B cell (primary cell): Measurements from ENCODE around the gene PBX1. TPM values are rescaled to one million over a fixed set of nuclear protein-coding genes. Genes with fewer than 3 reads are reported as not detected.

Experiments
- ATAC-seq: fragments of 200-7000 bp; cut with Tn5 transposase; one replicate; pipeline ENCODE4 v1.10.0; 2021; ENCODE audit warnings: low read depth, mild to moderate bottlenecking, moderate number of reproducible peaks, moderate library complexity
- CTCF ChIA-PET: fragments of 350-600 bp; sonication (Branson Sonifier 250); formaldehyde crosslinking; loops from one replicate; lab custom pipeline; 2021; ENCODE audit warnings: antibody characterized with exemption, inconsistent platforms; lab: Charles Lee
- POLR2A ChIA-PET: fragments of 350-600 bp; sonication (Branson Sonifier 250); formaldehyde crosslinking; loops from one replicate; lab custom pipeline; 2021; ENCODE audit warnings: antibody characterized with exemption; lab: Charles Lee
- DNase-seq: peaks from one replicate; pipeline ENCODE4 v3.0.0; 2013
- H2AFZ ChIP-seq: 2 replicates; pipeline ENCODE4 v1.6.1; 2012; ENCODE audit warnings: mild to moderate bottlenecking, low read depth, low read length; ENCODE audit not compliant: insufficient read depth, poor library complexity, severe bottlenecking
- H3K27ac ChIP-seq, 2 donors: 1 replicate in 1 of 2; 2 replicates in 1 of 2; pipeline ENCODE4 v1.5.1; 2012 to 2013; ENCODE audit warnings: low read length in 2 of 2, mild to moderate bottlenecking in 2 of 2, moderate library complexity in 1 of 2
- H3K27me3 ChIP-seq, 4 experiments: fragments of 200-600 bp in 1 of 4; sonication (generic) in 1 of 4; replicated peaks in 1 of 4; 1 replicate in 2 of 4; 2 replicates in 2 of 4; pipeline versions ENCODE4 v1.6.1 to v1.7.0; 2013 to 2016; ENCODE audit warnings: low read length in 3 of 4, mild to moderate bottlenecking in 2 of 4, mixed read lengths in 1 of 4, moderate library complexity in 1 of 4; ENCODE audit not compliant: insufficient read depth in 4 of 4, control insufficient read depth in 3 of 4; ENCODE audit errors: control extremely low read depth in 1 of 4
- H3K36me3 ChIP-seq, 2 experiments: replicated peaks in 1 of 2; 1 replicate in 1 of 2; 2 replicates in 1 of 2; pipeline versions ENCODE4 v1.6.1 to v1.7.1; 2013; ENCODE audit warnings: low read length in 1 of 2; ENCODE audit not compliant: insufficient read depth in 2 of 2, control insufficient read depth in 1 of 2; ENCODE audit errors: control extremely low read depth in 1 of 2, extremely low read depth in 1 of 2
- H3K4me1 ChIP-seq, 2 donors: fragments of 200-600 bp in 1 of 2; sonication (generic) in 1 of 2; 1 replicate in 1 of 2; 2 replicates in 1 of 2; pipeline versions ENCODE4 v1.5.1 to v1.6.1; 2013 to 2017; ENCODE audit warnings: low read length in 2 of 2; ENCODE audit not compliant: control insufficient read depth in 2 of 2, insufficient read depth in 2 of 2
- H3K4me2 ChIP-seq: replicated peaks from 2 replicates; pipeline ENCODE3; 2012; ENCODE audit warnings: mild to moderate bottlenecking, low read depth, low read length; ENCODE audit not compliant: poor library complexity, severe bottlenecking
- H3K4me3 ChIP-seq, 5 experiments: fragments of 200-600 bp in 1 of 5; sonication (generic) in 1 of 5; 1 replicate in 3 of 5; 2 replicates in 2 of 5; pipeline versions ENCODE4 v1.5.1 to v1.7.0; 2011 to 2016; ENCODE audit warnings: low read length in 4 of 5, mild to moderate bottlenecking in 4 of 5, low read depth in 2 of 5, control low read depth in 1 of 5, moderate library complexity in 1 of 5; ENCODE audit not compliant: insufficient read depth in 1 of 5; ENCODE audit errors: control extremely low read depth in 1 of 5, extremely low read depth in 1 of 5
- H3K79me2 ChIP-seq: fragments of 200-600 bp; sonication (generic); one replicate; pipeline ENCODE4 v1.6.0; 2016; ENCODE audit warnings: low read length; ENCODE audit not compliant: control insufficient read depth, insufficient read depth
- H3K9ac ChIP-seq: fragments of 200-600 bp; sonication (generic); 2 replicates; pipeline ENCODE4 v1.6.1; 2017; ENCODE audit warnings: mild to moderate bottlenecking, low read length, moderate library complexity
- H3K9me3 ChIP-seq, 3 donors: one replicate each; pipeline versions ENCODE4 v1.6.1 to v1.7.1; 2013; ENCODE audit warnings: low read length in 2 of 3; ENCODE audit not compliant: control insufficient read depth in 2 of 3, insufficient read depth in 1 of 3; ENCODE audit errors: control extremely low read depth in 1 of 3
- H4K20me1 ChIP-seq: 2 replicates; pipeline ENCODE4 v1.6.0; 2012; ENCODE audit warnings: mild to moderate bottlenecking, low read length; ENCODE audit not compliant: insufficient read depth, control insufficient read depth, poor library complexity, severe bottlenecking
- H3K27ac Mint-ChIP-seq: one replicate; pipeline ENCODE4 v1.8.0; 2021; ENCODE audit warnings: mixed read lengths
- H3K27me3 Mint-ChIP-seq: one replicate; pipeline ENCODE4 v1.8.0; 2021; ENCODE audit warnings: mixed read lengths
- H3K4me1 Mint-ChIP-seq: one replicate; pipeline ENCODE4 v1.8.0; 2021; ENCODE audit warnings: mixed read lengths
- H3K4me3 Mint-ChIP-seq: one replicate; pipeline ENCODE4 v1.8.0; 2021; ENCODE audit warnings: mixed read lengths
- H3K9me3 Mint-ChIP-seq: one replicate; pipeline ENCODE4 v1.8.0; 2022; ENCODE audit warnings: mixed read lengths; ENCODE audit not compliant: insufficient read depth
- EZH2 ChIP-seq: IDR thresholded peaks from 2 replicates; pipeline ENCODE4 v1.6.1; 2012; ENCODE audit warnings: borderline replicate concordance, low read depth, mild to moderate bottlenecking, moderate library complexity, low read length; ENCODE audit not compliant: insufficient read depth, poor library complexity, severe bottlenecking
- WGBS: methylation state at CpG from one replicate; pipeline ENCODE4 v1.1.5; 2013; ENCODE audit warnings: missing lambda C conversion rate; ENCODE audit not compliant: insufficient coverage; 5-methylcytosine and 5-hydroxymethylcytosine counted together
- intact Hi-C: fragments of 100-400 bp; cut with micrococcal nuclease; formaldehyde crosslinking; loops from one replicate; pipeline ENCODE4 v1.10.0; 2022
- polyA plus RNA-seq: library from polyadenylated mRNA; depleted of rRNA; stranded (reverse); fragments of >200 nt; gene quantifications from 2 replicates; pipeline ENCODE4 v1.2.3, GENCODE V29; 2012
- total RNA-seq, 2 donors: library from RNA; stranded (reverse); fragments of 120-200 nt in 1 of 2; gene quantifications; 1 replicate in 1 of 2; 2 replicates in 1 of 2; pipeline versions ENCODE4 v1.2.3 to v1.2.4, GENCODE V29; 2013 to 2022
- TF ChIP-seq, protein P1 (sequence below): fragments of 200-600 bp; IDR thresholded peaks from one replicate; pipeline ENCODE4 v1.8.0; 2022; ENCODE audit warnings: antibody characterized with exemption, mild to moderate bottlenecking

The PBX1 gene
- total and polyA plus RNA-seq, 2 donors (not counting 1 experiment from before 2014, with no cell fraction given): 0.32 TPM; not detected in 1

DNA sequence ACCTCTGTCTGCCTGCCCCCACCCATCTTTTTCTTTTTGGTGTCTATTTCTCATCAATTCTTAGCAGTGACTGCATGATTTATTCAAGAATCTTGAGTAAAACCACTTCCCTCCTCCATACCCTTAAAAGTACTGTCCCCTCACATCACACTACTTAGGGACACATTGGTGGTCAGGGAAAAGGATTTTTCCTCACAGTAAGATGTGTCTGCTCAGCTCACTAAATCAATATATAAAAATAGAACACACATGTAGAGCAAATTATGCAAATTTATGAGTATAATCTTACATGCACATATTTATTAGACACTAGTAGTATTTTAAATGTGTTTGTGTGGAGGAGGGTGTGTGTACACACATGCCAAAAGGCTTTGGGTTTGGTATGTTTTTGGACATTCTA, 202.0 kb downstream of the PBX1 start:
- no peaks in the 10 kb centered on the region for H3K27me3 Mint-ChIP-seq
- intact Hi-C loops: no loop called here
- H3K4me2 ChIP-seq: no peak overlapping the region
- H3K27ac Mint-ChIP-seq: no peak overlapping the region
- no peaks in the 10 kb centered on the region for H3K4me1 ChIP-seq
- H2AFZ ChIP-seq: no peak overlapping the region
- DNase-seq (no peak), ATAC-seq (no peak)
- ChIA-PET POLR2A (no interaction called here), CTCF (interaction anchor here (2.6 kb wide), 1 partner anchor 26 kb away, joined by 9 read pairs; no protein-coding TSS in a partner anchor)
- H3K9me3 Mint-ChIP-seq: no peaks in the 10 kb centered on the region
- H3K36me3 ChIP-seq: no peaks in the 10 kb centered on the region
- no peaks in the 10 kb centered on the region for H4K20me1 ChIP-seq
- H3K4me3 ChIP-seq: no peak overlapping the region
- H3K27ac ChIP-seq: no peak overlapping the region
- H3K27me3 ChIP-seq: no peaks in the 10 kb centered on the region
- H3K79me2 ChIP-seq: no peaks in the 10 kb centered on the region
- H3K9me3 ChIP-seq: no peaks in the 10 kb centered on the region
- H3K4me3 Mint-ChIP-seq: no peak overlapping the region
- H3K9ac ChIP-seq: no peak overlapping the region
- no peaks in the 10 kb centered on the region for H3K4me1 Mint-ChIP-seq
- TF ChIP-seq EZH2: no peak
- TF ChIP-seq, protein P1, sequence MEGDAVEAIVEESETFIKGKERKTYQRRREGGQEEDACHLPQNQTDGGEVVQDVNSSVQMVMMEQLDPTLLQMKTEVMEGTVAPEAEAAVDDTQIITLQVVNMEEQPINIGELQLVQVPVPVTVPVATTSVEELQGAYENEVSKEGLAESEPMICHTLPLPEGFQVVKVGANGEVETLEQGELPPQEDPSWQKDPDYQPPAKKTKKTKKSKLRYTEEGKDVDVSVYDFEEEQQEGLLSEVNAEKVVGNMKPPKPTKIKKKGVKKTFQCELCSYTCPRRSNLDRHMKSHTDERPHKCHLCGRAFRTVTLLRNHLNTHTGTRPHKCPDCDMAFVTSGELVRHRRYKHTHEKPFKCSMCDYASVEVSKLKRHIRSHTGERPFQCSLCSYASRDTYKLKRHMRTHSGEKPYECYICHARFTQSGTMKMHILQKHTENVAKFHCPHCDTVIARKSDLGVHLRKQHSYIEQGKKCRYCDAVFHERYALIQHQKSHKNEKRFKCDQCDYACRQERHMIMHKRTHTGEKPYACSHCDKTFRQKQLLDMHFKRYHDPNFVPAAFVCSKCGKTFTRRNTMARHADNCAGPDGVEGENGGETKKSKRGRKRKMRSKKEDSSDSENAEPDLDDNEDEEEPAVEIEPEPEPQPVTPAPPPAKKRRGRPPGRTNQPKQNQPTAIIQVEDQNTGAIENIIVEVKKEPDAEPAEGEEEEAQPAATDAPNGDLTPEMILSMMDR: no peak

DNA sequence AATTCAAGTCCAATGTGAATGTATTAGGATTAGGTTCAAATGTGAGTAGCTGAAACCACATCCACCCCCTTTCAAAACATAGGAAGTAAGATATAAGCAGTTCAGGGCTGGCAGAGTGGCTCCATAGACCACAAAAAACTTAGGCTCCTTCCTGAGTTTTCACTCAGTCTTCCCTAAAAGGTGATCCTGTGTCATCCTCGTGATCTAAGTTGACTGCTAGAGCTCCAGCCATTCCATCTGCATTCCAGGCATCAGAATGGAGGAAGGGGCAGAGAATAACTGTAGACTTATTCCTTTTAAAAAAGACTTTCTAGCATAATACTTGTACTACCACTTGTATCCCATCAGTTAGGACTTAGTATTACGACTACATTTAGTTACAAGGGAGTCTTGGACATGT, 204.1 kb downstream of the PBX1 start:
- H3K27me3 ChIP-seq: no peaks in the 10 kb centered on the region
- no peak overlapping the region for H2AFZ ChIP-seq
- no peaks in the 10 kb centered on the region for H3K36me3 ChIP-seq
- intact Hi-C loops: no loop called here
- H3K27me3 Mint-ChIP-seq: no peaks in the 10 kb centered on the region
- no CpG with 5 or more reads among the region's 2 CpGs for WGBS
- no peak overlapping the region for H3K9ac ChIP-seq
- no peak for ATAC-seq
- no peaks in the 10 kb centered on the region for H3K79me2 ChIP-seq
- no peaks in the 10 kb centered on the region for H4K20me1 ChIP-seq
- CTCF ChIA-PET: no interaction called here
- POLR2A ChIA-PET: no interaction called here
- H3K27ac ChIP-seq: no peak overlapping the region
- no peaks in the 10 kb centered on the region for H3K9me3 Mint-ChIP-seq
- H3K4me1 ChIP-seq: no peaks in the 10 kb centered on the region
- no peak for DNase-seq
- no peaks in the 10 kb centered on the region for H3K4me1 Mint-ChIP-seq
- no peak overlapping the region for H3K4me2 ChIP-seq
- no peak overlapping the region for H3K4me3 ChIP-seq
- H3K27ac Mint-ChIP-seq: no peak overlapping the region
- no peak overlapping the region for H3K4me3 Mint-ChIP-seq
- no peaks in the 10 kb centered on the region for H3K9me3 ChIP-seq
- no peak for TF ChIP-seq EZH2
